Measurements from ENCODE around the gene DUS3L. TPM values are rescaled to one million over a fixed set of nuclear protein-coding genes. Genes with fewer than 3 reads are reported as not detected.

Gene DUS3L
- total RNA-seq, 1 donor from 2014 or later: 42.6 TPM

GRCh38 chr19:5804516-5805461 lies 13.8 kb upstream of the DUS3L start, which contains the start of gene NRTN:
Gene NRTN, plus strand, starts transcription at chr19:5805067. Its CDS starts 19,099 bp downstream, at chr19:5824166.
- peaks cover 4% of the 10 kb centered on the region for H3K4me1 Mint-ChIP-seq (ENCODE audit: low read depth)
- DNase-seq (ENCODE audit: low spot score, unreplicated experiment): no peak
- TF ChIP-seq CTCF (IDR thresholded peaks at IDR 0.05; ENCODE audit: unreplicated experiment): no peak
- H3K27ac Mint-ChIP-seq: peak within 1 kb of the TSS; percentile 71
- no peaks in the 10 kb centered on the region for H3K36me3 Mint-ChIP-seq (ENCODE audit: insufficient read depth)
- H3K27me3 Mint-ChIP-seq: peaks cover 36% of the 10 kb centered on the region
- no peaks in the 10 kb centered on the region for H3K9me3 Mint-ChIP-seq (ENCODE audit: low read depth)
- peak within 1 kb of the TSS; percentile 63 for H3K4me3 Mint-ChIP-seq (ENCODE audit: low read depth)

GRCh38 chr19:5803752-5804515 lies 13.0 kb upstream of the DUS3L start:
- no peaks in the 10 kb centered on the region for H3K36me3 Mint-ChIP-seq (ENCODE audit: insufficient read depth)
- TF ChIP-seq CTCF (IDR thresholded peaks at IDR 0.05; ENCODE audit: unreplicated experiment): peak; percentile 96
- peaks cover 4% of the 10 kb centered on the region for H3K4me1 Mint-ChIP-seq (ENCODE audit: low read depth)
- H3K9me3 Mint-ChIP-seq (ENCODE audit: low read depth): no peaks in the 10 kb centered on the region
- peak overlapping the region; percentile 71 for H3K27ac Mint-ChIP-seq
- peaks cover 43% of the 10 kb centered on the region for H3K27me3 Mint-ChIP-seq
- peak overlapping the region; percentile 63 for H3K4me3 Mint-ChIP-seq (ENCODE audit: low read depth)
- DNase-seq (ENCODE audit: low spot score, unreplicated experiment): peak; percentile 96

GRCh38 chr19:5803441-5803751 lies 12.4 kb upstream of the DUS3L start:
- peak overlapping the region; percentile 51 for H3K4me3 Mint-ChIP-seq (ENCODE audit: low read depth)
- H3K9me3 Mint-ChIP-seq (ENCODE audit: low read depth): no peaks in the 10 kb centered on the region
- no peak overlapping the region for H3K27ac Mint-ChIP-seq
- H3K27me3 Mint-ChIP-seq: peaks cover 45% of the 10 kb centered on the region
- no peak for DNase-seq (ENCODE audit: low spot score, unreplicated experiment)
- TF ChIP-seq CTCF (IDR thresholded peaks at IDR 0.05; ENCODE audit: unreplicated experiment): no peak
- H3K36me3 Mint-ChIP-seq (ENCODE audit: insufficient read depth): no peaks in the 10 kb centered on the region
- H3K4me1 Mint-ChIP-seq (ENCODE audit: low read depth): peaks cover 4% of the 10 kb centered on the region

- H3K27me3 Mint-ChIP-seq: peaks cover 39% of the 10 kb centered on the region
- H3K9me3 Mint-ChIP-seq (ENCODE audit: low read depth): no peaks in the 10 kb centered on the region
- TF ChIP-seq CTCF (IDR thresholded peaks at IDR 0.05; ENCODE audit: unreplicated experiment): no peak
- DNase-seq (ENCODE audit: low spot score, unreplicated experiment): no peak
- H3K4me3 Mint-ChIP-seq (ENCODE audit: low read depth): no peak overlapping the region
- H3K4me1 Mint-ChIP-seq (ENCODE audit: low read depth): peaks cover 4% of the 10 kb centered on the region
- H3K36me3 Mint-ChIP-seq (ENCODE audit: insufficient read depth): no peaks in the 10 kb centered on the region
- no peak overlapping the region for H3K27ac Mint-ChIP-seq
Measured at GRCh38 chr19:5801796-5802619, 11.0 kb upstream of the DUS3L start.

Measured in progenitor cell of endocrine pancreas (in vitro differentiated cells).